Liver (tissue), 3 donors: ENCODE data around the gene EMILIN1.

Experiments used
- ATF3 ChIP-seq: IDR thresholded peaks from 2 replicates; pipeline ENCODE4 v1.6.1; 2016; ENCODE audit warnings: antibody characterized with exemption
- CTCF ChIP-seq: fragments of 150-350 bp; IDR thresholded peaks from 2 replicates; pipeline ENCODE4 v1.5.1; 2017; ENCODE audit warnings: improper control_type of control experiment, low read depth, low read length; ENCODE audit not compliant: missing input control
- EGR1 ChIP-seq, 2 donors: IDR thresholded peaks; 2 replicates each; pipeline ENCODE4 v1.6.1; 2016 to 2018; ENCODE audit warnings: antibody characterized with exemption in 2 of 2, low read depth in 2 of 2
- FOXA1 ChIP-seq: IDR thresholded peaks from 2 replicates; pipeline ENCODE4 v1.6.1; 2016; ENCODE audit warnings: antibody characterized with exemption
- GABPA ChIP-seq, 2 donors: IDR thresholded peaks in 1 of 2; conservative IDR thresholded peaks in 1 of 2; 2 replicates each; pipeline ENCODE4 v1.6.1; 2016; ENCODE audit warnings: antibody characterized with exemption in 2 of 2, mild to moderate bottlenecking in 1 of 2, moderate library complexity in 1 of 2
- JUND ChIP-seq, 2 donors: IDR thresholded peaks; 2 replicates each; pipeline ENCODE4 v1.6.1; 2016; ENCODE audit warnings: antibody characterized with exemption in 2 of 2
- MAX ChIP-seq: IDR thresholded peaks from 2 replicates; pipeline ENCODE4 v1.6.1; 2016; ENCODE audit warnings: antibody characterized with exemption
- RAD21 ChIP-seq, 2 donors: IDR thresholded peaks; 2 replicates each; pipeline ENCODE4 v1.6.1; 2016; ENCODE audit warnings: antibody characterized with exemption in 2 of 2, mild to moderate bottlenecking in 2 of 2
- REST ChIP-seq: IDR thresholded peaks from 2 replicates; pipeline ENCODE4 v1.6.1; 2016; ENCODE audit warnings: antibody characterized with exemption, mild to moderate bottlenecking
- SP1 ChIP-seq: IDR thresholded peaks from 2 replicates; pipeline ENCODE4 v1.6.1; 2018; ENCODE audit warnings: antibody characterized with exemption, mild to moderate bottlenecking
- TAF1 ChIP-seq: conservative IDR thresholded peaks from 2 replicates; pipeline ENCODE4 v1.6.1; 2016; ENCODE audit warnings: antibody characterized with exemption, mild to moderate bottlenecking
- YY1 ChIP-seq: IDR thresholded peaks from 2 replicates; pipeline ENCODE4 v1.6.1; 2016; ENCODE audit warnings: antibody characterized with exemption, mild to moderate bottlenecking
- ZBTB33 ChIP-seq: IDR thresholded peaks from 2 replicates; pipeline ENCODE4 v1.6.1; 2016; ENCODE audit warnings: antibody characterized with exemption
- donor health status: healthy.
- donor health status: healthy.

GRCh38 chr2:27086724-27087593 is 8.5 kb downstream of the EMILIN1 start, which contains the start of gene KHK:
- TF ChIP-seq REST: peak; percentile 77
- peak; percentile 33 for TF ChIP-seq TAF1
- peak; percentile 47 for TF ChIP-seq MAX
- TF ChIP-seq CTCF: no peak
- peak; percentile 67 for TF ChIP-seq YY1
- TF ChIP-seq ATF3: no peak
- TF ChIP-seq RAD21 (IDR thresholded peaks at IDR 0.05): peak in 1 of 2 donors; percentile 48
- no peak for TF ChIP-seq JUND (IDR thresholded peaks at IDR 0.05)
- no peak for TF ChIP-seq FOXA1
- no peak for TF ChIP-seq SP1
- TF ChIP-seq EGR1 (IDR thresholded peaks at IDR 0.05; ENCODE audit: low read depth in 2 of 2): no peak
- no peak for TF ChIP-seq GABPA (IDR thresholded peaks at IDR 0.05 in 1 of 2, conservative IDR thresholded peaks at IDR 0.05 in 1 of 2)
- TF ChIP-seq ZBTB33: no peak
